MCF 10A (cell line): ENCODE measurements around the gene FZR1. TPM values are rescaled to one million over a fixed set of nuclear protein-coding genes. Genes with fewer than 3 reads are reported as not detected.

Source experiments
- BruUV-seq: library from RNA; stranded (reverse); fragments of 400-500 nt; replicated peaks from 2 replicates; lab custom pipeline; 2021; lab: Mats Ljungman, UMichigan
- CTCF ChIA-PET: fragments of 300-600 bp; sonication (Branson Sonifier 250); formaldehyde crosslinking; extraction: SDS; loops from one replicate; lab custom pipeline; 2021; ENCODE audit warnings: antibody characterized with exemption, inconsistent platforms; lab: Yijun Ruan, JAX
- POLR2A ChIA-PET: fragments of 300-600, 350-650 bp; sonication (Branson Sonifier 250); formaldehyde crosslinking; extraction: SDS; loops from one replicate; lab custom pipeline; 2020; ENCODE audit warnings: antibody characterized with exemption, inconsistent platforms; lab: Yijun Ruan, JAX
- DNase-seq: peaks from one replicate; pipeline ENCODE4 v3.0.0-alpha.2; 2018; ENCODE audit not compliant: unreplicated experiment
- H3K27ac Mint-ChIP-seq: one replicate; pipeline ENCODE4 v1.8.0; 2022; ENCODE audit warnings: mild to moderate bottlenecking, low read depth, mixed read lengths; ENCODE audit not compliant: unreplicated experiment
- H3K27me3 Mint-ChIP-seq: one replicate; pipeline ENCODE4 v1.8.0; 2022; ENCODE audit warnings: mixed read lengths; ENCODE audit not compliant: insufficient read depth, unreplicated experiment
- H3K36me3 Mint-ChIP-seq: one replicate; pipeline ENCODE4 v1.8.0; 2022; ENCODE audit warnings: mild to moderate bottlenecking, moderate library complexity, mixed read lengths; ENCODE audit not compliant: insufficient read depth, unreplicated experiment
- H3K4me1 Mint-ChIP-seq: one replicate; pipeline ENCODE4 v1.8.0; 2022; ENCODE audit warnings: mixed read lengths; ENCODE audit not compliant: insufficient read depth, unreplicated experiment
- H3K4me3 Mint-ChIP-seq: one replicate; pipeline ENCODE4 v1.8.0; 2022; ENCODE audit warnings: mild to moderate bottlenecking, moderate library complexity, mixed read lengths; ENCODE audit not compliant: unreplicated experiment
- H3K9me3 Mint-ChIP-seq: one replicate; pipeline ENCODE4 v1.8.0; 2022; ENCODE audit warnings: mixed read lengths; ENCODE audit not compliant: unreplicated experiment
- CTCF ChIP-seq: fragments of 200-600 bp; IDR thresholded peaks from one replicate; pipeline ENCODE4 v1.8.0; 2022; ENCODE audit warnings: antibody characterized with exemption, mild to moderate bottlenecking; ENCODE audit not compliant: unreplicated experiment
- intact Hi-C: fragments of 100-400 bp; cut with micrococcal nuclease; formaldehyde crosslinking; loops from 2 replicates; pipeline ENCODE4 v1.14.1; 2022
- total RNA-seq: library from RNA; stranded (reverse); gene quantifications from 2 replicates; pipeline ENCODE4 v1.2.3, GENCODE V29; 2022

FZR1 gene
- total RNA-seq, 1 experiment from 2014 or later = 48.9 TPM

- BruUV-seq = no TSS peak
- TF ChIP-seq CTCF = peak; percentile 28
- ChIA-PET CTCF (interaction anchor here (0.6 to 0.8 kb wide), 4 partner anchors 26 to 1384 kb away, joined by 3 to 4 read pairs (median 3); no protein-coding TSS in a partner anchor), POLR2A (interaction anchor here (0.9 to 1.1 kb wide), 3 partner anchors 9 to 18 kb away, joined by 3 to 4 read pairs (median 3); partner anchors contain the start of gene MFSD12)
- DNase-seq = peak; percentile 79
- no peak overlapping the region for H3K27ac Mint-ChIP-seq
- no peak overlapping the region for H3K4me3 Mint-ChIP-seq
- intact Hi-C loops = no loop called here
- H3K27me3 Mint-ChIP-seq = no peaks in the 10 kb centered on the region
- no peaks in the 10 kb centered on the region for H3K9me3 Mint-ChIP-seq
- H3K36me3 Mint-ChIP-seq = peaks cover 41% of the 10 kb centered on the region
- peaks cover 13% of the 10 kb centered on the region for H3K4me1 Mint-ChIP-seq
Measured at GRCh38 chr19:3575260-3575741, 69.2 kb downstream of the FZR1 start.

- H3K4me1 Mint-ChIP-seq = peaks cover 15% of the 10 kb centered on the region
- intact Hi-C loops = no loop called here
- H3K4me3 Mint-ChIP-seq = no peak overlapping the region
- TF ChIP-seq CTCF = no peak
- no peaks in the 10 kb centered on the region for H3K27me3 Mint-ChIP-seq
- H3K27ac Mint-ChIP-seq = no peak overlapping the region
- POLR2A ChIA-PET = interaction anchor here (0.9 kb wide), 1 partner anchor 8 kb away, joined by 3 read pairs; no protein-coding TSS in a partner anchor
- CTCF ChIA-PET = interaction anchor here (0.8 kb wide), 1 partner anchor 31 kb away, joined by 3 read pairs; no protein-coding TSS in a partner anchor
- H3K9me3 Mint-ChIP-seq = no peaks in the 10 kb centered on the region
- H3K36me3 Mint-ChIP-seq = peaks cover 41% of the 10 kb centered on the region
- no peak for DNase-seq
- BruUV-seq = no TSS peak
Measured at GRCh38 chr19:3575949-3576673, 70.0 kb downstream of the FZR1 start.

- no TSS peak for BruUV-seq
Measured at GRCh38 chr19:3576696-3577443, 70.8 kb downstream of the FZR1 start.

More at GRCh38 chr19:3576696-3577443, 70.8 kb downstream of the FZR1 start:
- Mint-ChIP-seq H3K27ac (no peak overlapping the region), H3K36me3 (peaks cover 39% of the 10 kb centered on the region), H3K27me3 (no peaks in the 10 kb centered on the region), H3K9me3 (no peaks in the 10 kb centered on the region), H3K4me1 (peaks cover 15% of the 10 kb centered on the region), H3K4me3 (no peak overlapping the region)
- TF ChIP-seq CTCF = no peak
- intact Hi-C loops = no loop called here
- POLR2A ChIA-PET = interaction anchor here (0.5 kb wide), 1 partner anchor 92 kb away, joined by 3 read pairs; no protein-coding TSS in a partner anchor
- CTCF ChIA-PET = no interaction called here
- no peak for DNase-seq
